Breast epithelium (tissue), 4 donors: Measurements from ENCODE around the gene FCF1. TPM values are rescaled to one million over a fixed set of nuclear protein-coding genes. Genes with fewer than 3 reads are reported as not detected.

ENCODE experiments used
- DNase-seq, 2 donors: peaks; one replicate each; pipeline ENCODE4 v3.0.0-alpha.2; 2019; ENCODE audit warnings: low spot score in 2 of 2
- H3K27ac ChIP-seq, 2 donors: fragments of 200-600 bp; sonication (generic) in 1 of 2; one replicate each; pipeline ENCODE4 v1.5.1; 2016 to 2019; ENCODE audit warnings: mild to moderate bottlenecking in 1 of 2
- H3K27me3 ChIP-seq, 2 donors: fragments of 200-600 bp; sonication (generic) in 1 of 2; one replicate each; pipeline versions ENCODE4 v1.5.1 to v1.6.0; 2017 to 2019; ENCODE audit warnings: control low read depth in 1 of 2, mild to moderate bottlenecking in 1 of 2
- H3K36me3 ChIP-seq: fragments of 200-600 bp; one replicate; pipeline ENCODE4 v1.5.1; 2019
- H3K4me1 ChIP-seq, 2 donors: fragments of 200-600 bp; sonication (generic); one replicate each; pipeline ENCODE4 v1.5.1; 2016 to 2019; ENCODE audit warnings: control low read depth in 1 of 2
- H3K4me3 ChIP-seq, 3 donors: fragments of 200-600 bp; sonication (generic); 1 replicate in 2 of 3; 2 replicates in 1 of 3; pipeline ENCODE4 v1.5.1; 2016 to 2019; ENCODE audit warnings: mild to moderate bottlenecking in 3 of 3, moderate library complexity in 2 of 3
- H3K9me3 ChIP-seq, 2 donors: fragments of 200-600 bp; sonication (generic) in 1 of 2; one replicate each; pipeline ENCODE4 v1.5.1; 2016 to 2019; ENCODE audit warnings: control low read depth in 1 of 2
- POLR2A ChIP-seq: fragments of 450-650 bp; IDR thresholded peaks from one replicate; pipeline ENCODE4 v1.6.1; 2016; ENCODE audit warnings: antibody characterized with exemption, mild to moderate bottlenecking, moderate library complexity
- POLR2AphosphoS5 ChIP-seq, 3 donors: sonication (generic); formaldehyde crosslinking; IDR thresholded peaks; one replicate each; pipeline ENCODE4 v1.6.1; 2017; ENCODE audit warnings: antibody characterized with exemption in 3 of 3
- intact Hi-C: fragments of 100-400 bp; cut with DNase I; formaldehyde crosslinking; loops from one replicate; pipeline ENCODE4 v1.15.1; 2023; ENCODE audit warnings: low total_unique reads
- total RNA-seq, 3 donors: library from RNA; depleted of rRNA; stranded (reverse); fragments of >200 nt; gene quantifications; one replicate each; pipeline ENCODE4 v1.1.0, GENCODE V29; 2016
- TF ChIP-seq, protein P1 (sequence below), 3 donors: fragments of 450-650 bp; IDR thresholded peaks; one replicate each; pipeline ENCODE4 v1.5.1; 2016 to 2017; ENCODE audit warnings: antibody characterized with exemption in 3 of 3, mild to moderate bottlenecking in 3 of 3, moderate library complexity in 3 of 3

The FCF1 gene
- total RNA-seq, 3 donors from 2014 or later = 29.4 to 34.6 (median 33.8) TPM

DNA sequence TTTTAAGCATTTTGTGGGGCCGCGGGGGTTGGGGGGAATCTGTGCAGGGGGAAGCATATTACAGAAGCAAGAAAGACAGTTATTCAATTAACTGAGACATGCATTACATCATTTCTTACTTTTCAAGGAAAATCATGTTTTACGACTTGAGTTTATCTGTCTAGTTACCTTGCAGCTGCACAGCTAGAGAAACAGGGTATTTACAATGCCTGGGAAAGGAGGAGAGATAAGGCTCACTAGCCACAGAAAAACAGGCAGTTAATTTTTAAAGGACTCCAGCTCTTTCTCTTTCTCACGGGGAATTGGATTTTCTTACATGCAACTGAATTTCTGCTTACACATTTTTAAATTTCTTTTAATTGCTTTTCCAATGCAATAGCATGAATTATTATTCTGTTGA lies 22.2 kb downstream of the FCF1 start:
- DNase-seq = no peak
- Histone ChIP-seq H3K27me3 (no peaks in the 10 kb centered on the region), H3K4me3 (no peak overlapping the region), H3K9me3 (no peaks in the 10 kb centered on the region), H3K4me1 (no peaks in the 10 kb centered on the region), H3K36me3 (peaks cover 7% of the 10 kb centered on the region), H3K27ac (no peak overlapping the region)
- TF ChIP-seq POLR2AphosphoS5 (IDR thresholded peaks at IDR 0.05) (no peak), POLR2A (no peak)
- TF ChIP-seq, protein P1, sequence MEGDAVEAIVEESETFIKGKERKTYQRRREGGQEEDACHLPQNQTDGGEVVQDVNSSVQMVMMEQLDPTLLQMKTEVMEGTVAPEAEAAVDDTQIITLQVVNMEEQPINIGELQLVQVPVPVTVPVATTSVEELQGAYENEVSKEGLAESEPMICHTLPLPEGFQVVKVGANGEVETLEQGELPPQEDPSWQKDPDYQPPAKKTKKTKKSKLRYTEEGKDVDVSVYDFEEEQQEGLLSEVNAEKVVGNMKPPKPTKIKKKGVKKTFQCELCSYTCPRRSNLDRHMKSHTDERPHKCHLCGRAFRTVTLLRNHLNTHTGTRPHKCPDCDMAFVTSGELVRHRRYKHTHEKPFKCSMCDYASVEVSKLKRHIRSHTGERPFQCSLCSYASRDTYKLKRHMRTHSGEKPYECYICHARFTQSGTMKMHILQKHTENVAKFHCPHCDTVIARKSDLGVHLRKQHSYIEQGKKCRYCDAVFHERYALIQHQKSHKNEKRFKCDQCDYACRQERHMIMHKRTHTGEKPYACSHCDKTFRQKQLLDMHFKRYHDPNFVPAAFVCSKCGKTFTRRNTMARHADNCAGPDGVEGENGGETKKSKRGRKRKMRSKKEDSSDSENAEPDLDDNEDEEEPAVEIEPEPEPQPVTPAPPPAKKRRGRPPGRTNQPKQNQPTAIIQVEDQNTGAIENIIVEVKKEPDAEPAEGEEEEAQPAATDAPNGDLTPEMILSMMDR (IDR thresholded peaks at IDR 0.05) = no peak
- intact Hi-C loops = no loop called here

DNA sequence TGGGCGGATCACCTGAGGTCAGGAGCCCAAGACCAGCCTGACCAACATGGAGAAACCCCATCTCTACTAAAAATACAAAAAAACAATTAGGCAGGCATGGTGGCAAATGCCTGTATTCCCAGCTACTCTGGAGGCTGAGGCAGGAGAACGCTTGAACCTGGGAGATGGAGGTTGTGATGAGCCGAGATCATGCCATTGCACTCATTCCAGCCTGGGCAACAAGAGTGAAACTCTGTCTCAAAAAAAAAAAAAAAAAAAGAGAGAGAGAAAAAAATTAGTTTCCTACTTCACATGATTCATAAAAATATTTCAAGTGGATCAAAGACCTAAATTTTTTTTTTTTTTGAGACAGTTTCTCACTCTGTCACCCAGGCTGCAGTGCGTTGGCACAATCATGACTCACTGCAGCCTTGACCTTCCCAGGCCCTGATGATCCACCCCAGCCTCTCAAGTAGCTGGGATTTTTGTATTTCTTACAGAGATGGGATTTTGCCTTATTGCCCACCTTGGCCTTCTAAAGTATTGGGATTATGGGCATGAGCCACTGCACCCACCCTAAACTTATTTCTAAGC lies 24.9 kb downstream of the FCF1 start:
- H3K4me3 ChIP-seq = no peak overlapping the region
- no peak for DNase-seq
- H3K36me3 ChIP-seq = peaks cover 7% of the 10 kb centered on the region
- TF ChIP-seq, protein P1 (IDR thresholded peaks at IDR 0.05) = no peak
- no peak for TF ChIP-seq POLR2AphosphoS5 (IDR thresholded peaks at IDR 0.05)
- no peak for TF ChIP-seq POLR2A
- H3K27ac ChIP-seq = no peak overlapping the region
- intact Hi-C loops = no loop called here
- H3K27me3 ChIP-seq = no peaks in the 10 kb centered on the region
- no peaks in the 10 kb centered on the region for H3K4me1 ChIP-seq
- H3K9me3 ChIP-seq = no peaks in the 10 kb centered on the region

DNA sequence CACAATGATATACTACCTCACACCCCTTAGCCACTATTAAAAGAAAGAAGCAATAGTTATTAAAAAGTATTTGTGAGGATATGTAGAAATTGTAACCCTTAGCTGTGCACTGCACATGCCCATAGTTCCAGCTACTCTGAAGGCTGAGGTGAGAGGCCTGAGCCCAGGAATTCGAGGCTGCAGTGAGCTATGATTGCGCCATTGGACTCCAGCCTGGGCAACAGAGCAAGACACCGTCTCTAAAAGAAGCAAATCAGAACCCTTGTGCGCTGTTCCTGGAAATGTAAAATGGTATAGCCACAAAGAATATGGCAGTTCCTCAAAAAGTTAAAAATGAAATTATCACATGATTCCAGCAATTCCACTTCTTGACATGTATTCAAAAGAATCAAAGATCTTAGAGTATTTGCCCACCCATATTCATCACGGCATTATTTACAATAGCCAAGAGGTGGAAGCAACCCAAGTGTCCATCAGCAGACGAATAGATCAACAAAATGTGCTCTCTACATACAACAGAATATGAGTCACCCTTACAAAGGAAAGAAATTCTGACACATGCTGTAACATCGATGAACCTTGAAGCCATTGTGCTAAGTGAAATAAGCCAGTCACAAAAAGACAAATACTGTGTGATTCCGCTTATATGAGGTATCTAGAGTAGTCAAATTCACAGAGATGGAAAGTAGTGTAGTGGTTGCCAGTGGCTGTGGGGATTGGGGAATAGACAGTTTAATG lies 26.5 kb downstream of the FCF1 start:
- Histone ChIP-seq H3K9me3 (no peaks in the 10 kb centered on the region), H3K36me3 (peaks cover 7% of the 10 kb centered on the region)
- intact Hi-C loops = no loop called here

DNA sequence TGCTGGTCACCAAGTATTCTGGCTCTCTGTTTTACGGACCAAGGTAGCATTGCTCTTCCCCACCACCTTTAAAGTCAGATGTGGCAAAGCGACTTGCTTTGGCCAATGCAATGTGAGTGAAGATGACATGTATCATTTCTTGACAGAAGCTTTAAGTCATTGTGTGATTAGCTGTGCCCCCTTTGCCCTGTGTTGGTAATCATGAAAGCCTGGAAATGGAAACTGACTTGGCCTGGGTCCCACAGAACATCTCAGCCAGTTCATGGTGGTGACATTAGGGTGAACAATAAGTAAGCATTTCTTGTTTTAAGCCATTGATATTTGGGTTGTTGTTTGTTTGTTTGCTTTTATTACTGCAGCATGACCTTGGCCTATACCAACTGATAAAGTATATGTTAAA lies 34.3 kb downstream of the FCF1 start:
- H3K4me3 ChIP-seq = no peak overlapping the region
- H3K27me3 ChIP-seq = no peaks in the 10 kb centered on the region
- no peak overlapping the region for H3K27ac ChIP-seq
- no peaks in the 10 kb centered on the region for H3K9me3 ChIP-seq
- no peak for DNase-seq
- intact Hi-C loops = no loop called here
- TF ChIP-seq POLR2AphosphoS5 (IDR thresholded peaks at IDR 0.05) (no peak), POLR2A (no peak)
- TF ChIP-seq, protein P1 (IDR thresholded peaks at IDR 0.05) = no peak
- no peaks in the 10 kb centered on the region for H3K4me1 ChIP-seq
- no peaks in the 10 kb centered on the region for H3K36me3 ChIP-seq

More for the DNA sequence above, 26.5 kb downstream of the FCF1 start:
- no peak for DNase-seq
- H3K4me3 ChIP-seq = no peak overlapping the region
- H3K4me1 ChIP-seq = no peaks in the 10 kb centered on the region
- no peaks in the 10 kb centered on the region for H3K27me3 ChIP-seq
- TF ChIP-seq POLR2A (no peak), POLR2AphosphoS5 (IDR thresholded peaks at IDR 0.05) (no peak)
- TF ChIP-seq, protein P1 (IDR thresholded peaks at IDR 0.05) = no peak
- H3K27ac ChIP-seq = no peak overlapping the region

DNA sequence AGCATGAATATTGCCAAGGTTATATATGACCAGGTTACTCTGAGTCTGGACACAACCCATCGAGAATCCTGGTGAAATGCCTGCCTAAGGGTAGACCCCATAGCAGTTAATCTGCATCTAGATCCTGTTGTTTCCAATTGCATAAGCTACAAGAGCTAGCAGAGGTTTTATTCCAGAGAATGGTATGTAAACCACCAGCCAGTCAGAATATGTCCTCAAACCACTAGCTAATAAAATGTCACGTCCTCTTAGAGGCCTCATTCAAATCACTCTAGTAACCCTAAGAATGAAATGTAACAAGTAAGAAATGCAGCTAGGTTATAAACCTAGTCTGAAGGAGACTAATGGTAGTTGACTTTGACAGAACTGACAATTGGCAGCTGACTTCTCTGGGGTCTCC lies 41.2 kb downstream of the FCF1 start:
- intact Hi-C loops = no loop called here
- no peak for DNase-seq
- Histone ChIP-seq H3K27ac (no peak overlapping the region), H3K36me3 (no peaks in the 10 kb centered on the region), H3K27me3 (no peaks in the 10 kb centered on the region), H3K4me1 (no peaks in the 10 kb centered on the region), H3K4me3 (no peak overlapping the region), H3K9me3 (no peaks in the 10 kb centered on the region)
- no peak for TF ChIP-seq POLR2AphosphoS5 (IDR thresholded peaks at IDR 0.05)
- TF ChIP-seq, protein P1 (IDR thresholded peaks at IDR 0.05) = no peak
- TF ChIP-seq POLR2A = no peak
